ENCODE data around the gene GPR65. TPM values are rescaled to one million over a fixed set of nuclear protein-coding genes. Genes with fewer than 3 reads are reported as not detected.
"Not testable (repeated sequence)": the region's sequence is repeated elsewhere in the genome, so short reads cannot be mapped to it uniquely, and the experiment has no call there.

Gene GPR65
- total RNA-seq, 1 donor from 2014 or later, result 7.7 TPM

- DNase-seq, result no peak
- H3K4me3 ChIP-seq, result no peak overlapping the region
- ATAC-seq, result no peak
- TF ChIP-seq CTCF (IDR thresholded peaks at IDR 0.05), result no peak
- H3K9me3 ChIP-seq, result no peaks in the 10 kb centered on the region
- peak overlapping the region; percentile 3 for H3K27ac ChIP-seq
- intact Hi-C loops (cut with DNase I), result no loop called here
- H3K27me3 ChIP-seq, result no peaks in the 10 kb centered on the region
- peaks cover 7% of the 10 kb centered on the region for H3K4me1 ChIP-seq
- no peaks in the 10 kb centered on the region for H3K36me3 ChIP-seq
Measured at GRCh38 chr14:88023658-88024187, 18.8 kb downstream of the GPR65 start.

- H3K27ac ChIP-seq; DNase-seq; H3K36me3 ChIP-seq; ATAC-seq; H3K4me1 ChIP-seq; H3K9me3 ChIP-seq; intact Hi-C loops (cut with DNase I); H3K4me3 ChIP-seq; H3K27me3 ChIP-seq: not testable (repeated sequence)
Measured at GRCh38 chr14:88024252-88025086, 19.5 kb downstream of the GPR65 start.

GRCh38 chr14:88025313-88025712 is 20.4 kb downstream of the GPR65 start:
- Histone ChIP-seq H3K36me3 (no peaks in the 10 kb centered on the region), H3K27ac (no peak overlapping the region), H3K4me1 (peaks cover 7% of the 10 kb centered on the region), H3K27me3 (no peaks in the 10 kb centered on the region), H3K9me3 (no peaks in the 10 kb centered on the region), H3K4me3 (no peak overlapping the region)
- intact Hi-C loops (cut with DNase I), result no loop called here
- ATAC-seq, result no peak
- no peak for TF ChIP-seq CTCF (IDR thresholded peaks at IDR 0.05)
- no peak for DNase-seq

GRCh38 chr14:88026890-88027289 is 22.0 kb downstream of the GPR65 start:
- Histone ChIP-seq H3K27me3 (no peaks in the 10 kb centered on the region), H3K4me3 (no peak overlapping the region), H3K9me3 (no peaks in the 10 kb centered on the region), H3K27ac (no peak overlapping the region), H3K36me3 (no peaks in the 10 kb centered on the region), H3K4me1 (peaks cover 7% of the 10 kb centered on the region)
- DNase-seq, result no peak
- ATAC-seq, result no peak
- intact Hi-C loops (cut with DNase I), result no loop called here
- TF ChIP-seq CTCF (IDR thresholded peaks at IDR 0.05), result no peak

GRCh38 chr14:88029500-88029899 is 24.6 kb downstream of the GPR65 start:
- ATAC-seq (no peak), DNase-seq (no peak)
- no peak overlapping the region for H3K4me3 ChIP-seq
- no peaks in the 10 kb centered on the region for H3K36me3 ChIP-seq
- H3K9me3 ChIP-seq, result no peaks in the 10 kb centered on the region
- no peak overlapping the region for H3K27ac ChIP-seq
- H3K27me3 ChIP-seq, result no peaks in the 10 kb centered on the region
- no peak for TF ChIP-seq CTCF (IDR thresholded peaks at IDR 0.05)
- H3K4me1 ChIP-seq, result no peaks in the 10 kb centered on the region
- intact Hi-C loops (cut with DNase I), result no loop called here

- intact Hi-C loops (cut with DNase I), result no loop called here
- Histone ChIP-seq H3K27me3 (no peaks in the 10 kb centered on the region), H3K4me1 (no peaks in the 10 kb centered on the region), H3K36me3 (no peaks in the 10 kb centered on the region), H3K4me3 (no peak overlapping the region), H3K9me3 (no peaks in the 10 kb centered on the region), H3K27ac (no peak overlapping the region)
- ATAC-seq, result peak; percentile 74
- no peak for DNase-seq
- TF ChIP-seq CTCF (IDR thresholded peaks at IDR 0.05), result no peak
Measured at GRCh38 chr14:88030079-88030478, 25.1 kb downstream of the GPR65 start.
